ENCODE measurements around the gene MYCT1.
"Not testable (repeated sequence)": the region's sequence is repeated elsewhere in the genome, so short reads cannot be mapped to it uniquely, and the experiment has no call there.

Gene MYCT1

GRCh38 chr6:152697634-152698033 lies at the start of gene MYCT1:
Gene MYCT1, plus strand, starts transcription at chr6:152697897. Its CDS starts 6 bp downstream, at chr6:152697903.
- no peak for DNase-seq

DNA sequence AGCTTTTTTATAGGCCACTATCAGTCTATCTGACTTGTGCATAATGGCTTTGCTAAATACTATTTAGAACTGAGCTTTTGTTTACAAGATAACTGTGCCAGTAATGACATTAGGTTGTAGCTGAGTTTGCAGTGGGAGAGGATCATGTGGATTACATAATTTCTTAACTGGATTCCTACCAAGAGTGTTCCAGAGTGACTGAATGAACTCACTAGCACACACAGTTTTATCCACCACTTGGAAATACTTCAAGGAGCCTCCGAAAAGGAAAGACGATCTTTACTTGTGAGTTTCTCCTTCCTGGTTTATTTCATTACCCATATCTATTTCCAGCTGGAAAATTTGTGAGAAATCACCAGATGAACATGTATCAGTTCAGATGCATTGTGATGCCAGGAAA lies 49.6 kb upstream of the MYCT1 start:
- DNase-seq, result no peak

DNA sequence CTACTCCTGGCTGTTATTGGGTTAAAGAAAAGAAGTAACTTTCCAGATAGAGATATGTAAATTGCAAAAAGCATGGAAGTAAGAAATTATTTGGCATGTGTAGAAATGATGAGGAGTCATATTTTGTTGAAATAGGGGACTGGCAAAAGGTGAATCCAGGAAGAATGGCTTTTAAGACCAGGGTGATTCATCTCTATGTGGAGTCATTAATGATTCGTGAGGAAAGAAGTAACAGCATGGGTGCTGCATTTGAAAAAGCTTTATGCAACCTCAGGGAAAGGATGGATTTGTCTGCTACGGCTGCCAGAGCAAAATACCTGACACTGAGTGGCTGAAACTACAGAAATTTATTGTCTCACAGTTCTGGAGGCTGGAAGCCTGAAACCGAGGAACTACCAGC lies 45.7 kb upstream of the MYCT1 start:
- no peak for DNase-seq

- DNase-seq, result no peak
These were observed 35.9 kb upstream of the MYCT1 start for GRCh38 chr6:152661776-152662175.

DNA sequence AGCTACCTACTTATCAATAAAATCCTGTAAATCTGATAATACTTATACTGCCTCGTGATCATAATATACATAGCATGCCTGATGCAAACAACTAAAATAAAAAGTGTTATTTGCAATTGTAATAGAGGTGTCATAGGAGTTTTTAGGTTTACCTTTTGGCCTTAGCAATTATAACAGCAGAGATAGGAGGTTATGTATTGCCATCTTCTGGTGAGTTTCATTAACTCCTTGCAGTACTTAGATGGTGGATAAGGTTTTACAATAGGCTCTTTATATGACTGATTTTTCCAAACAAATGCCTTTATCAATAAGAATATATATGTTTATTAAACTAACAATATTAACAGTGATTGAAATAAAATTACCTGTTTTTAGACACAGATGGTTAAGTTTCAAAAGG lies 27.8 kb upstream of the MYCT1 start:
- no peak for DNase-seq

DNA sequence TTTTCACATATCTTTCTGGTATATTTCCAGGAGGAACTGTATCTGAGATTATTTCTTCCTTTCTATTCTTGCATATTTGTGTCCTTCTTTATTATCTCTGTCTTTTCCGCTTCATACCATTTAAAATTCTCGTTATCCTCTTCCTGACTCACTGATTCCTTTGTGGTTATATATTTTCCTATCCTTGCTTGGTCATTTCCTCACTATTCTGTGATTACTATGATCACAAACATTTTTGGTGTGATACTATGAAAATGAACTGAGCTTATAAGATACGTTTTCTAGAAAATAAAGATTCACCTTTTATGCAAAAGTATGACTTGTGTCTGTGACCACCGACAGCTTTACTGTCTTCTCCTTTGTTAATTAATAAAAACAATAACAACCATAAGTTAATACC lies 26.5 kb upstream of the MYCT1 start:
- DNase-seq, result no peak

DNA sequence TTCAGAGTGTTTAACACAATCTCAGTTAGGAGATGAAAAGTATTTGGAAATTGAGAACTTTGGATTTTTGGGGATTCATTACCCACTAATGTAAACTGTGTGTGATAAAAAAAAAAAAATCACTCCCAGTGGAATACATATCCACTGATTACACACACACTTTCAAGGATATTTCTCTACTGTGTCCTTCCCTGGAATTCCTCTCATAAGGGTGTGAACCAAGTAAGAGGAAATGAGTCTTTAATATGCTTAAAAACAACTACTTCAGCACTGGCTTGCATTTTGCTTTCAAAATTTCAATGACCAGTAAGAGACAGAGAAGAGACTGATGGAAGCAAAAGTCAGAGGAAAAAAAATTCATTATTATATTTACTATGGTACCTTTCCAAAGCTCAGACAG lies 24.5 kb upstream of the MYCT1 start:
- no peak for DNase-seq

DNA sequence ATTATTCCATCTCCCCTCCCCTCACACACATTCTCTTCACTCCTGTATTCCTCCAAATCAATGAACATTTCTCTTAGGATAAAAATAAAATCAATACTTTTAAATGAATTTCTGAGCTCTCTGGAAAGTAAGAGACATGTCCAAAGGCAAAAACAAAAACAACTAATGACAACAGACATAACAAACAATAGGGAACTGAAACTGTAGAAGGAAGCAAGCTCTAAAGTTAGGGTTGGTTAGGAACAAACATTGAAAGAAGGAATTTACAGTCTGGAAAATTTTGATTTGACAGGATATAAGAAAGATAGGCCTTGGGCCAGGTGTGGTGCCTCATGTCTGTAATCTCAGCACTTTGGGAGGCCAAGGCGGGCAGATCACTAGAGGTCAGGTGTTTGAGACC lies 17.5 kb upstream of the MYCT1 start:
- no peak for DNase-seq

GRCh38 chr6:152680879-152681517 lies 16.7 kb upstream of the MYCT1 start:
- no peak for DNase-seq

GRCh38 chr6:152682141-152682540 lies 15.6 kb upstream of the MYCT1 start:
- DNase-seq, result no peak

DNA sequence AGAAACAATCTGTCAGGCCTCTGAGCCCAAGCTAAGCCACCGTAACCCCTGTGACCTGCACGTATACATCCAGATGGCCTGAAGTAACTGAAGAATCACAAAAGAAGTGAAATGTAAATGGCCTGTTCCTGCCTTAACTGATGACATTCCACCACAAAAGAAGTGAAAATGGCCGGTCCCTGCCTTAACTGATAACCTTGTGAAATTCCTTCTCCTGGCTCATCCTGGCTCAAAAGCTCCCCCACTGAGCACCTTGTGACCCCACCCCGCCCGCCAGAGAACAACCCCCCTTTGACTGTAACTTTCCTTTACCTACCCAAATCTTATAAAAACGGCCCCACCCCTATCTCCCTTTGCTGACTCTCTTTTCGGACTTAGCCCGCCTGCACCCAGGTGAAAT lies 14.8 kb upstream of the MYCT1 start:
- DNase-seq, result not testable (repeated sequence)

GRCh38 chr6:152685819-152686218 lies 11.9 kb upstream of the MYCT1 start:
- no peak for DNase-seq

DNA sequence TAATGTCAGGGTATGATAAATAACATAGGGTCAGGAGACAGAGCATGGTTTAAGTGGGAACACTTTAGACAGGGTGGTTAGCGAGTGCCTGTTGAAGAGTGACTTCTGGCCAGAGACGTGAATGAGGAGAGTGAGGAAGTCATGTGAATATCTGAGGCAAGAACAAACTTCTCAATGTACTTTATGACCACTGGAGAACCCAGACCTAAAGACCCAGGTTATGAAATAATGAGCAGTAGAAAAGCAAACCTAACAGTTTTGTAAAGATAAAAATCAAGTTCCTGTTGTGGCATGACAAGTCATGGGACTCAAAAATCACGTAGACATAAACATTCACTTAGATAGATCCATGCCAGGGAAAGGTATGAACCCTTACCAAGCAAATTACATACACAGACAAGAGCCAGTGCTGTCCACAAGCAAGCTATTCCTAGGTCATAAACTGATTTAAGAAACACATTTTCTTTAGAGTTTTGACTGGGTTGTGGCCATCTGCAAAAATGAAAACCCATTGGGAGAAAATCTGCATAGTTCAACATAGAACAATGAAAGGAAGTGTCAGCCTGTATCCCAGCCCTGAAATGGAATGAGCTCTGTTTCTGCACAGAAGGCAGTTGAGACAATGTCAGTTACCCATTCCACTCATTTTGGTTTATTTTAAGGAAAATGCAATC lies 2.2 kb upstream of the MYCT1 start:
- DNase-seq, result no peak

- DNase-seq, result no peak
These were observed 1.2 kb upstream of the MYCT1 start for GRCh38 chr6:152696522-152696921.

- no peak for DNase-seq
These were observed 995 bp downstream of the MYCT1 start for GRCh38 chr6:152698692-152699091.

DNA sequence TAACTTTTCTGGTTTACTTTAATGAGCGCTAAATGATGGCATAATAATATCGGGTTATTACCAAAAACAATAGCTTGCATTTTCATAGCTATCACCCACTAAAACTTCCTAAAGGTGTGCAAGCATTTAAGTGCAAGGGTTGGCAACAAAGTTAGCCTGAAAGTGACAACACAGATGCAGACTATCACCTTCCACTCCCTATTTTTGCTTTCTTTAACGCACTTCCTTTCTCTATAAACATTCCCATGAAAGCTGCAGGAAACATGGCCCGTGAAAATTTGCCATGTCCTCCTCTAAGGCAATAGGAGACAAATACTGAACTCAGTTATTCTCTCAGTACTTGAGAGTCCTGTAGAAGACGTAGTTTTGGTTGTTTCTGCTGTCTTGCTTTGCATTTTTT lies 2.7 kb downstream of the MYCT1 start:
- DNase-seq, result no peak

DNA sequence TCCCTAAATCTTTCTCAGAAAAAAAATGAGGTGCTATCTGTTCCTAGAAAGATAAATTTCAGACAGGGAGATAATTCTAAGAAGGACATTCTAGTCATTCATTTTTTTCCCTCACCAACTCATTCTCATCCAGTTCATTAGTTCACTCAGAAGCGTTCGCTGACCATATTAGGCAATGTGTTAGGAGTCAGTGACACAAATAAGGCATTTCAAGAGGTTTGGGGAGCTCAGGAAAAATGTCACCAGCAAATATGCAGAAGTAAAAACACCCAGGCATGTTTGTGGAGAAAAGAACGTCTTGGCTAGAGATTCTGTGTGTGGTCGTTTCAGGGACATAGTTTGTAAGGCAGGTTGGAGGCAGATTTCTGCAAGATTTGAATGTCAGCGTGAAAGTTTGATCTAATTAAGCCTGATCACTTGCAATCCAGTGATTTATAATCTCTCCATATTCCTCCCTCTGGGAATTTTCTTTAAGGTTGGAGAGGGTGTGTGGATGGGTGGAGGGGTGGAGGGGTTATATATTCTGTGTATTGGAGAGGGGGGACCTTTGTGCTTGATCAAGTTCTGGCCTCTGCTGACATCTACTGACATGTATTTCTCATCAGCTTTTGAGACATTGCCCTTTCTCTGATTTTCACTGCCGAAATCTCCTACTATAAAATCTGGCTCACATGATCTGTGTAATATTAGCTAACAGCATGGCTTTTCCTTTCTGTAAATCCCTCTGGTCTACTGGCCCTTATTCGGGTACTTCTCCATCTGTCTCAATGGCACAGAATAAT lies 3.6 kb downstream of the MYCT1 start:
- DNase-seq, result no peak

DNA sequence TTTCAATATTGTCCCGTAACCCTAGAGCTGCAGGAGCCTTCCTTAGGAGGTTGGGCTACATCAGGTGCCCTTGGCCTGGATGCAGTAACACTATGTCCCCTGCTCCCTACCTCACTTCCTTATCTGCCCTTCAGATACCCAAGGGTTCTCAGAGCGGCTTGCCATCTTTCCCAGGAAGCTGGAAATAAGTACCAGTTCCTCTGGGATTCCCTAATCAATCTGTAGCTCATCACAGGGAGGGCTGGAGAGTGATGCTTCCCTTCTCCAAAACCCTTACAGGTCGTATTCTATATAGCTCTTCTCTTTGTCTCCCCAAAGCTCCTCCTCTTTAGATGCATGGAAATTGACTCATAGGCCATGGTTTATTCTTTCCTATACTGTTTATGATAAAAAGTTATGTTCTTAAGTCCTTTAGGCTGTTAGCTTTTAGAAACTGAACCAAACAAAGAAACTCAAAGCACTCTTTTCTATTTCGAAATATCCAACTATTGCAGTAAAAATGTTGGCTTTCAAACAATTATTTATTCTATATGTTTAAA lies 4.2 kb downstream of the MYCT1 start:
- no peak for DNase-seq

DNA sequence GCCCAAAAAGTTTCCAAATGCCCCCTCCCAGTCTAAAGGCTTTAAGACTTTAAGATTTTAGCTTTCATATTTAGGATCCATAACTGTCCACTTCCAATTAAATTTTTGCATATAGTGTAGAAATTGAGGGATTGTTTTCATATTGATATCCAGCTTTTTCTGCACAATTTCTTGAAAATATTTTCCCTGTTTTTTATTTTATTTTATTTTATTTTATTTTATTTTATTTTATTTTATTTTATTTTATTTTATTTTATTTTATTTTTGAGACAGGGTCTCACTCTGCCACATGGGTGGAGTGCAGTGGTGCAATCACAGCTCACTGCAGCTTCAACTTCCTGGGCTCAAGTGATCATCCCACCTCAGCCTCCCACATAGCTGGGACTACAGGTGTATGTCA lies 6.1 kb downstream of the MYCT1 start:
- not testable (repeated sequence) for DNase-seq

DNA sequence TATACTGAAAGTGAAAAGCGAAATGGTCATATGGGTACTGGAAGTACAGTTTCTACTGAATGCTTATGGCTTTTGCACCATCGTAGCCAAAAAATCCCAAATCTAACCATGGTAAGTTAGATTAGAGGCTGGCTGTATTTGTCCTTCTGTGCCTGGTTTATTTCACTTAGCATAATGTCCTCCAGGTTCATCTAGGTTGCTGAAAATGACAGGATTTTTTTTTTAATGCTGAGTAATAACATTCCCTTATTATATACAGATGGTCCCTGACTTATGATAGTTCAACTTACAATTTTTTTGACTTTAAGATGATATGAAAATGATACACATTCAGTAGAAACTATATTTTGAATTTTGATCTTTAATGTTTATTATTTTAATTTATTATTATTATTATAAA lies 7.6 kb downstream of the MYCT1 start:
- DNase-seq, result no peak

DNA sequence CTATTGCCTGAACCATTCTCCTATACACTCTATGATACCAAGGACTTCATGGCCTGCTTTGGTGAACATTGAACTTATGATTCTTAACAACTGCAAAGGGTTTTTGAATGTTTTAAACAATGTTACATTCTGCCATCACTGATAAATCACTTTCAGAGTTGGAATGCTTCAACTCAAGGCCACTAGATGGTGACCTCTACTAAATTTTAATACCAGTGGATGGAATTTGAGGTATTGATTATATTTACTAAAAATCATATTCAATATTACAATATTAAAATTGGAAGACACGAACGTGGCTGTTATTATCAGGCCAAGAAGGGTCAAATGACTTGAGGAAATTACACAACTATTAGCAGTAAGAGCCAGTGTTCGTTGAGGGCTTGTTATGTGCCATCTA lies 18.6 kb downstream of the MYCT1 start:
- no peak for DNase-seq

- no peak for DNase-seq
These were observed 23.3 kb downstream of the MYCT1 start for GRCh38 chr6:152720974-152721373.

DNA sequence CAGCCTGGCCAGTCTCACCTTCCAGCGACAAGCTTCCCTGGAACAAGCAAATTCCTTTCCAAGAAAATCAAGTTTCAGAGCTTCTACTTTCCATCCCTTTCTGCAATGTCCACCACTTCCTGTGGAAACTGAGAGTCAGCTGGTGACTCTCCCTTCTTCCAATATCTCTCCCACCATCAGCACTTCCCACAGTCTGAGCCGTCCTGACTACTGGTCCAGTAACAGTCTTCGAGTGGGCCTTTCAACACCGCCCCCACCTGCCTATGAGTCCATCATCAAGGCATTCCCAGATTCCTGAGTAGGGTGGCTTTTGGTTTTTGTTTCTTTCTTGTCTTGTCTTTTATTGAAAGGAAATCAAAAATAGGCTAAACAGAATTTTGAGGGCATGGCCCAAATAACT lies 24.3 kb downstream of the MYCT1 start:
- no peak for DNase-seq

DNA sequence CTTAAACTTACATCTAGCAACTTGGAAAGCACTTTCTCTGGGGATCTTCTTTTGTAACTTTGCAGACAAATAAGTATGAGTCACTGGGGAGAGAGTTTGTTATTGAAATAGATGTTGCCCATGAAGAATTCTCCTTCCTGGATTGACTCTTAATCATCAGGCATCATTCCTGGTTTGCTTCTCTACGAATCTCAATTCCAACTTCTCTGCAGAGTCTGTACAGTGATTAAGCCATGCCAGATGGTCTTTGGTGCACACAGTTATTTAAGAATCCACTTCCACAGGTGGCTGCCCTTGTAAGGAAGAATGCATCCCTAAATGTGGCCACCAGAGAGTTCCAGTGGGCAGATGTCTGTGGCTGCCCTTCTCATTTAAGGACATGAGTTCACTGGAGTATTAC lies 25.7 kb downstream of the MYCT1 start:
- DNase-seq, result no peak
